ENCODE results near the gene RAB3IL1. TPM values are rescaled to one million over a fixed set of nuclear protein-coding genes. Genes with fewer than 3 reads are reported as not detected.

The RAB3IL1 gene
- total and polyA plus RNA-seq, 2 of the 13 experiments (the other 11 are each of a cell fraction or from before 2014, with no cell fraction given): 1.2 to 2.0 TPM

DNA sequence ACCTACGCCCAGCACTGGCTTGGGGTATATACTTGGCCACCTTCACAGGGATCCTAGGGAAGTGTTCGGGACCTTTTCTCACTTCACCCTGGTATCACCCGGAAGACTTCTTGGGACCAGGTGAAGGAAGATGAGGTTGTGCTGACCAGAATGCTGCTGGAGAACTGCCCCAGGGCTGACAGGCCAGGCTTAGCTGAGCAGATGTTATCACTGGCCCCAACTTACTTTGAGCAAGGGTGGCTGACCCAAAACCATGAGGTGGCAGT, 45.6 kb upstream of the RAB3IL1 start (continued):
- TF ChIP-seq RAD21 (CRISPR knock-in tag; IDR thresholded peaks at IDR 0.05) (peak; percentile 42), TARDBP (CRISPR knock-in tag; IDR thresholded peaks at IDR 0.05) (0 out of 2 replicates have a peak, but pooled peaks have one; percentile 29), AGO1 (IDR thresholded peaks at IDR 0.05; ENCODE audit: low read depth, low read length, poor library complexity, severe bottlenecking) (peak; percentile 40), PHF21A (CRISPR knock-in tag; IDR thresholded peaks at IDR 0.05) (0 out of 2 replicates have a peak, but pooled peaks have one; percentile 15), ZFP41 (CRISPR knock-in tag; IDR thresholded peaks at IDR 0.05; ENCODE audit: borderline replicate concordance) (no peak), HNF4A (CRISPR knock-in tag; IDR thresholded peaks at IDR 0.05) (no peak), TOPORS (CRISPR knock-in tag; IDR thresholded peaks at IDR 0.05) (no peak; the same call in none of the 2 replicates), ZNF878 (CRISPR knock-in tag; IDR thresholded peaks at IDR 0.05) (0 out of 2 replicates have a peak, but pooled peaks have one; percentile 11), DR1 (CRISPR knock-in tag; IDR thresholded peaks at IDR 0.05) (0 out of 2 replicates have a peak, but pooled peaks have one; percentile 29), BORCS8-MEF2B (CRISPR knock-in tag; IDR thresholded peaks at IDR 0.05) (0 out of 2 replicates have a peak, but pooled peaks have one; percentile 34), RBAK (CRISPR knock-in tag; IDR thresholded peaks at IDR 0.05) (no peak), IRX3 (CRISPR knock-in tag; IDR thresholded peaks at IDR 0.05; ENCODE audit: borderline replicate concordance, low read depth) (0 out of 2 replicates have a peak, but pooled peaks have one; percentile 70), RBFOX2 (IDR thresholded peaks at IDR 0.05; ENCODE audit: low read depth, low read length) (peak; percentile 31; the same call in 1 of the 2 replicates), POLR2AphosphoS2 (IDR thresholded peaks at IDR 0.05; ENCODE audit: low read depth, low read length) (peak; percentile 72; the same call in 1 of the 2 replicates), ZNF564 (CRISPR knock-in tag; IDR thresholded peaks at IDR 0.05) (no peak), BRD4 (CRISPR knock-in tag; IDR thresholded peaks at IDR 0.05) (no peak)
- TF ChIP-seq, protein P1, sequence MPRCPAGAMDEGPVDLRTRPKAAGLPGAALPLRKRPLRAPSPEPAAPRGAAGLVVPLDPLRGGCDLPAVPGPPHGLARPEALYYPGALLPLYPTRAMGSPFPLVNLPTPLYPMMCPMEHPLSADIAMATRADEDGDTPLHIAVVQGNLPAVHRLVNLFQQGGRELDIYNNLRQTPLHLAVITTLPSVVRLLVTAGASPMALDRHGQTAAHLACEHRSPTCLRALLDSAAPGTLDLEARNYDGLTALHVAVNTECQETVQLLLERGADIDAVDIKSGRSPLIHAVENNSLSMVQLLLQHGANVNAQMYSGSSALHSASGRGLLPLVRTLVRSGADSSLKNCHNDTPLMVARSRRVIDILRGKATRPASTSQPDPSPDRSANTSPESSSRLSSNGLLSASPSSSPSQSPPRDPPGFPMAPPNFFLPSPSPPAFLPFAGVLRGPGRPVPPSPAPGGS (CRISPR knock-in tag; IDR thresholded peaks at IDR 0.05): no peak
- TF ChIP-seq, protein P2, sequence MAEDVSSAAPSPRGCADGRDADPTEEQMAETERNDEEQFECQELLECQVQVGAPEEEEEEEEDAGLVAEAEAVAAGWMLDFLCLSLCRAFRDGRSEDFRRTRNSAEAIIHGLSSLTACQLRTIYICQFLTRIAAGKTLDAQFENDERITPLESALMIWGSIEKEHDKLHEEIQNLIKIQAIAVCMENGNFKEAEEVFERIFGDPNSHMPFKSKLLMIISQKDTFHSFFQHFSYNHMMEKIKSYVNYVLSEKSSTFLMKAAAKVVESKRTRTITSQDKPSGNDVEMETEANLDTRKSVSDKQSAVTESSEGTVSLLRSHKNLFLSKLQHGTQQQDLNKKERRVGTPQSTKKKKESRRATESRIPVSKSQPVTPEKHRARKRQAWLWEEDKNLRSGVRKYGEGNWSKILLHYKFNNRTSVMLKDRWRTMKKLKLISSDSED (CRISPR knock-in tag; IDR thresholded peaks at IDR 0.05): no peak
- TF ChIP-seq, protein P3, sequence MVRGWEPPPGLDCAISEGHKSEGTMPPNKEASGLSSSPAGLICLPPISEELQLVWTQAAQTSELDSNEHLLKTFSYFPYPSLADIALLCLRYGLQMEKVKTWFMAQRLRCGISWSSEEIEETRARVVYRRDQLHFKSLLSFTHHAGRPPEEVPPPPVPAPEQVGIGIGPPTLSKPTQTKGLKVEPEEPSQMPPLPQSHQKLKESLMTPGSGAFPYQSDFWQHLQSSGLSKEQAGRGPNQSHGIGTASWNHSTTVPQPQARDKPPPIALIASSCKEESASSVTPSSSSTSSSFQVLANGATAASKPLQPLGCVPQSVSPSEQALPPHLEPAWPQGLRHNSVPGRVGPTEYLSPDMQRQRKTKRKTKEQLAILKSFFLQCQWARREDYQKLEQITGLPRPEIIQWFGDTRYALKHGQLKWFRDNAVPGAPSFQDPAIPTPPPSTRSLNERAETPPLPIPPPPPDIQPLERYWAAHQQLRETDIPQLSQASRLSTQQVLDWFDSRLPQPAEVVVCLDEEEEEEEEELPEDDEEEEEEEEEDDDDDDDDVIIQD (CRISPR knock-in tag; IDR thresholded peaks at IDR 0.05; ENCODE audit: low read depth): no peak
- TF ChIP-seq, protein P4, sequence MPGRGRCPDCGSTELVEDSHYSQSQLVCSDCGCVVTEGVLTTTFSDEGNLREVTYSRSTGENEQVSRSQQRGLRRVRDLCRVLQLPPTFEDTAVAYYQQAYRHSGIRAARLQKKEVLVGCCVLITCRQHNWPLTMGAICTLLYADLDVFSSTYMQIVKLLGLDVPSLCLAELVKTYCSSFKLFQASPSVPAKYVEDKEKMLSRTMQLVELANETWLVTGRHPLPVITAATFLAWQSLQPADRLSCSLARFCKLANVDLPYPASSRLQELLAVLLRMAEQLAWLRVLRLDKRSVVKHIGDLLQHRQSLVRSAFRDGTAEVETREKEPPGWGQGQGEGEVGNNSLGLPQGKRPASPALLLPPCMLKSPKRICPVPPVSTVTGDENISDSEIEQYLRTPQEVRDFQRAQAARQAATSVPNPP (CRISPR knock-in tag; IDR thresholded peaks at IDR 0.05): 0 out of 2 replicates have a peak, but pooled peaks have one; percentile 55
